SK-N-SH treated with all-trans-retinoic acid at 6 μM for 48 hours (cell line): ENCODE results near the gene FNTB.

Experiments used
- ATAC-seq: fragments of 200-7000 bp; cut with Tn5 transposase; 3 replicates; pipeline ENCODE4 v1.9.1; 2020; ENCODE audit warnings: mild to moderate bottlenecking, moderate library complexity
- ARNTL ChIP-seq: fragments of 450-650 bp; formaldehyde crosslinking; IDR thresholded peaks from 2 replicates; pipeline ENCODE4 v1.5.0; 2020; ENCODE audit warnings: low read depth, mild to moderate bottlenecking, moderate library complexity, borderline replicate concordance
- BACH2 ChIP-seq: fragments of 250-450 bp; sonication (Bioruptor Pico); IDR thresholded peaks from 2 replicates; pipeline ENCODE4 v1.9.0; 2021; ENCODE audit warnings: mild to moderate bottlenecking, borderline replicate concordance
- CREB5 ChIP-seq: fragments of 250-450 bp; sonication (Bioruptor Pico); IDR thresholded peaks from 2 replicates; pipeline ENCODE4 v1.5.1; 2020; ENCODE audit warnings: low read depth, mild to moderate bottlenecking, moderate library complexity
- CSDC2 ChIP-seq: fragments of 250-450 bp; sonication (Bioruptor Pico); IDR thresholded peaks from 2 replicates; pipeline ENCODE4 v1.5.0; 2020; ENCODE audit warnings: mild to moderate bottlenecking, moderate library complexity
- CSRNP3 ChIP-seq: fragments of 250-450 bp; sonication (Bioruptor Pico); IDR thresholded peaks from 2 replicates; pipeline ENCODE4 v1.5.1; 2021; ENCODE audit warnings: mild to moderate bottlenecking, moderate library complexity
- GLIS3 ChIP-seq: fragments of 250-450 bp; sonication (Bioruptor Pico); IDR thresholded peaks from 2 replicates; pipeline ENCODE4 v1.5.0; 2020; ENCODE audit warnings: mild to moderate bottlenecking, moderate library complexity
- ISL1 ChIP-seq: fragments of 250-450 bp; sonication (Bioruptor Pico); IDR thresholded peaks from 2 replicates; pipeline ENCODE4 v2.1.2; 2022; ENCODE audit warnings: mild to moderate bottlenecking, moderate library complexity
- OSR1 ChIP-seq: fragments of 250-450 bp; sonication (Bioruptor Pico); IDR thresholded peaks from 2 replicates; pipeline ENCODE4 v1.8.0; 2022; ENCODE audit warnings: moderate library complexity, mild to moderate bottlenecking, inconsistent platforms
- PATZ1 ChIP-seq: fragments of 250-450 bp; sonication (Bioruptor Pico); IDR thresholded peaks from 2 replicates; pipeline ENCODE4 v1.8.0; 2020; ENCODE audit warnings: mild to moderate bottlenecking, moderate library complexity, borderline replicate concordance
- POU6F1 ChIP-seq: fragments of 250-450 bp; sonication (Bioruptor Pico); IDR thresholded peaks from 2 replicates; pipeline ENCODE4 v1.8.0; 2021; ENCODE audit warnings: low read depth, mild to moderate bottlenecking, moderate library complexity, borderline replicate concordance
- RARB ChIP-seq: fragments of 250-450 bp; sonication (Bioruptor Pico); IDR thresholded peaks from 2 replicates; pipeline ENCODE4 v1.8.0; 2021; ENCODE audit warnings: mild to moderate bottlenecking, moderate library complexity
- SNAI2 ChIP-seq: fragments of 250-450 bp; sonication (Bioruptor Pico); IDR thresholded peaks from 2 replicates; pipeline ENCODE4 v1.5.0; 2020; ENCODE audit warnings: mild to moderate bottlenecking, moderate library complexity
- TCF4 ChIP-seq: fragments of 250-450 bp; sonication (Bioruptor Pico); IDR thresholded peaks from 2 replicates; pipeline ENCODE4 v1.8.0; 2021; ENCODE audit warnings: mild to moderate bottlenecking, moderate library complexity, borderline replicate concordance
- TOX ChIP-seq: fragments of 250-450 bp; sonication (Bioruptor Pico); IDR thresholded peaks from 2 replicates; pipeline ENCODE4 v1.8.0; 2021; ENCODE audit warnings: mild to moderate bottlenecking, moderate library complexity, borderline replicate concordance
- TSHZ2 ChIP-seq: fragments of 250-450 bp; sonication (Bioruptor Pico); IDR thresholded peaks from 2 replicates; pipeline ENCODE4 v1.5.0; 2020; ENCODE audit warnings: mild to moderate bottlenecking, moderate library complexity
- ZFP3 ChIP-seq: fragments of 250-450 bp; sonication (Bioruptor Pico); IDR thresholded peaks from 2 replicates; pipeline ENCODE4 v1.5.0; 2020; ENCODE audit warnings: mild to moderate bottlenecking, moderate library complexity
- ZFP30 ChIP-seq: fragments of 450-650 bp; formaldehyde crosslinking; IDR thresholded peaks from 2 replicates; pipeline ENCODE4 v1.5.0; 2022; ENCODE audit warnings: mild to moderate bottlenecking, moderate library complexity
- ZNF70 ChIP-seq: fragments of 450-650 bp; formaldehyde crosslinking; IDR thresholded peaks from 2 replicates; pipeline ENCODE4 v1.5.0; 2020; ENCODE audit warnings: mild to moderate bottlenecking, moderate library complexity
- ZNF8 ChIP-seq: fragments of 450-650 bp; formaldehyde crosslinking; IDR thresholded peaks from 2 replicates; pipeline ENCODE4 v1.5.0; 2020; ENCODE audit warnings: mild to moderate bottlenecking, moderate library complexity

The FNTB gene

GRCh38 chr14:64987438-64987767 is 708 bp downstream of the FNTB start:
- TF ChIP-seq TOX (CRISPR knock-in tag) (no peak), POU6F1 (no peak), CSRNP3 (no peak), ZFP3 (no peak), SNAI2 (CRISPR knock-in tag) (no peak), ZNF70 (CRISPR knock-in tag) (no peak), TSHZ2 (CRISPR knock-in tag) (no peak), PATZ1 (CRISPR knock-in tag) (no peak), GLIS3 (CRISPR knock-in tag) (no peak), RARB (CRISPR knock-in tag) (no peak), BACH2 (CRISPR knock-in tag) (no peak), CSDC2 (CRISPR knock-in tag) (no peak), ZNF8 (no peak), TCF4 (CRISPR knock-in tag) (no peak), ARNTL (CRISPR knock-in tag) (no peak)
- TF ChIP-seq, all 23 proteins: peak for 0
- ATAC-seq, result no peak

- no peak for ATAC-seq
- TF ChIP-seq POU6F1, result no peak
- TF ChIP-seq RARB (CRISPR knock-in tag), result no peak
- no peak for TF ChIP-seq ZNF70 (CRISPR knock-in tag)
- TF ChIP-seq PATZ1 (CRISPR knock-in tag), result no peak
- TF ChIP-seq ISL1 (CRISPR knock-in tag), result no peak
- TF ChIP-seq TSHZ2 (CRISPR knock-in tag), result no peak
- TF ChIP-seq CREB5 (CRISPR knock-in tag), result no peak
- TF ChIP-seq ZFP3, result no peak
- no peak for TF ChIP-seq ZNF8
- TF ChIP-seq ZFP30 (CRISPR knock-in tag), result no peak
- TF ChIP-seq SNAI2 (CRISPR knock-in tag), result no peak
- no peak for TF ChIP-seq TCF4 (CRISPR knock-in tag)
- no peak for TF ChIP-seq OSR1 (CRISPR knock-in tag)
These were observed 3.6 kb downstream of the FNTB start for GRCh38 chr14:64990296-64990695.
